ENCODE results near the gene BANF2. TPM values are rescaled to one million over a fixed set of nuclear protein-coding genes. Genes with fewer than 3 reads are reported as not detected.

BANF2 gene
- total RNA-seq (2013; cell fraction: nucleolus; rRNA removed) = not detected in 2 replicates
- total RNA-seq (2014; rRNA removed) (not detected in 2 replicates), total RNA-seq (2014; rRNA removed; fragmentation: Illumina TruSeq; extraction: Trizol) (not detected in 2 replicates), total RNA-seq (2021) (not detected in 2 replicates), polyA plus RNA-seq (2011; rRNA removed) (not detected in 2 replicates), polyA plus RNA-seq (2014; fragmentation: Illumina TruSeq; extraction: Trizol) (not detected in 2 replicates), polyA plus RNA-seq (2014; fragmentation: Nextera tagmentation; extraction: Ambion mirVana) (not detected), polyA plus RNA-seq (2014; rRNA removed) (not detected in 2 replicates), polyA plus RNA-seq (2016; fragmentation: Nextera tagmentation; extraction: Ambion mirVana) (not detected), polyA minus RNA-seq (2011; rRNA and poly(A)+ RNA removed) (not detected in 2 replicates), Bru-seq, nascent RNA (not detected), BruChase-seq, experiment 1, labeled RNA remaining after a 6-hour chase (not detected), BruChase-seq, experiment 2, labeled RNA remaining after a 2-hour chase (not detected)
- not detected for polyA plus RNA-seq (2011; ENCODE audit: low read depth)
- polyA plus RNA-seq (2011; cell fraction: cytosol; rRNA removed) = not detected in 2 replicates
- not detected in 2 replicates for polyA plus RNA-seq (2011; cell fraction: nucleus; rRNA removed)
- not detected in 2 replicates for polyA plus RNA-seq (2012)
- polyA minus RNA-seq (2011; cell fraction: cytosol; rRNA and poly(A)+ RNA removed) = not detected in 2 replicates
- polyA minus RNA-seq (2011; cell fraction: nucleus; rRNA and poly(A)+ RNA removed) = not detected in 2 replicates
- long read RNA-seq, experiment 1 = 0 reads
- long read RNA-seq, experiment 2 = 0 reads

- no peak within 1 kb of the TSS for H3K9ac ChIP-seq (ENCODE audit: control insufficient read depth, insufficient read depth, low read length)
- BruUV-seq (replicated peaks) = no TSS peak
- H3K27me3 ChIP-seq (replicated peaks in 1 of 2; ENCODE audit: control insufficient read depth in 2 of 2, insufficient read depth in 2 of 2, low read length in 1 of 2) = no peaks in the 10 kb centered on the region; a peak in 1 of 4 replicates
- ATAC-seq = no peak
- intact Hi-C loops (cut with micrococcal nuclease; ENCODE audit: unreplicated experiment) (no loop called here), in situ Hi-C loops (cut with MboI) (no loop called here)
- no peak for FAIRE-seq
- no peak within 1 kb of the TSS for H3K27ac ChIP-seq (ENCODE audit: control insufficient read depth, insufficient read depth)
- no peak within 1 kb of the TSS for H3K4me3 ChIP-seq
- no peak within 1 kb of the TSS for H3K4me2 ChIP-seq (ENCODE audit: control insufficient read depth, insufficient read depth)
- SMC1A ChIA-PET (ENCODE audit: uncharacterized antibody, unreplicated experiment) = no interaction called here
- no peaks in the 10 kb centered on the region for H4K20me1 ChIP-seq (ENCODE audit: control insufficient read depth, insufficient read depth)
- CTCF ChIA-PET = interaction anchor here (0.7 to 1.5 kb wide), 2 partner anchors 17 to 198 kb away, joined by 4 to 5 read pairs; partner anchors contain the start of gene RRBP1
- no peaks in the 10 kb centered on the region; the same call in 2 of the 3 replicates for H3K9me3 ChIP-seq (replicated peaks; ENCODE audit: control insufficient read depth, insufficient read depth, low read length)
- RAD21 ChIA-PET (ENCODE audit: unreplicated experiment) = no interaction called here
- POLR2A ChIA-PET = no interaction called here
- no peak for TF ChIP-seq EP300 (IDR thresholded peaks at IDR 0.05; ENCODE audit: borderline replicate concordance in 1 of 2, control insufficient read depth in 1 of 2, low read depth in 2 of 2, low read length in 2 of 2)
- TF ChIP-seq BMI1 (IDR thresholded peaks at IDR 0.05; ENCODE audit: borderline replicate concordance) = no peak
- TF ChIP-seq STAT1 (conservative IDR thresholded peaks at IDR 0.05) = no peak
- TF ChIP-seq IKZF1 (conservative IDR thresholded peaks at IDR 0.05) = no peak
- TF ChIP-seq JUNB (IDR thresholded peaks at IDR 0.05) = no peak
- TF ChIP-seq GABPA (IDR thresholded peaks at IDR 0.05; ENCODE audit: low read depth) = no peak
- no peak for TF ChIP-seq TCF3 (IDR thresholded peaks at IDR 0.05; ENCODE audit: borderline replicate concordance, insufficient read depth, low read depth, low read length)
- TF ChIP-seq FOS (IDR thresholded peaks at IDR 0.05; ENCODE audit: borderline replicate concordance, extremely low read depth, insufficient read length) = no peak
- TF ChIP-seq PRDM15 (CRISPR knock-in tag; IDR thresholded peaks at IDR 0.05) = no peak
- no peak for TF ChIP-seq MTA3 (IDR thresholded peaks at IDR 0.05; ENCODE audit: borderline replicate concordance, low read length)
- TF ChIP-seq LARP7 (IDR thresholded peaks at IDR 0.05) = no peak
- TF ChIP-seq RCOR1 (conservative IDR thresholded peaks at IDR 0.05; ENCODE audit: low read depth, low read length) = no peak
- no peak for TF ChIP-seq POU2F2 (IDR thresholded peaks at IDR 0.05; ENCODE audit: borderline replicate concordance, low read depth, low read length)
- TF ChIP-seq ZZZ3 (IDR thresholded peaks at IDR 0.05; ENCODE audit: control insufficient read depth, insufficient read length, low read depth) = no peak
- no peak for TF ChIP-seq SRF (IDR thresholded peaks at IDR 0.05; ENCODE audit: low read depth in 2 of 2, low read length in 2 of 2)
- no peak for TF ChIP-seq TBL1XR1 (IDR thresholded peaks at IDR 0.05; ENCODE audit: low read depth, low read length)
- no peaks in the 10 kb centered on the region for H3K79me2 ChIP-seq (ENCODE audit: control insufficient read depth, insufficient read depth, low read length)
- no peak within 1 kb of the TSS for H2AFZ ChIP-seq (ENCODE audit: control insufficient read depth, low read depth, low read length)
- no peaks in the 10 kb centered on the region for H3K4me1 ChIP-seq (ENCODE audit: control insufficient read depth, insufficient read depth, low read length)
- 13% methylated on average over 3 of the region's 3 CpGs for WGBS (ENCODE audit: insufficient coverage, insufficient replicate concordance, low lambda C conversion rate, missing lambda C conversion rate)
- no peaks in the 10 kb centered on the region for H3K36me3 ChIP-seq (ENCODE audit: control insufficient read depth in 2 of 2, insufficient read depth in 2 of 2, low read length in 1 of 2)
- DNase-seq (ENCODE audit: low read depth, low spot score) = no peak
Measured at GRCh38 chr20:17699931-17700351, at the start of gene BANF2. BANF2 (plus strand) TSS chr20:17699966; CDS start chr20:17725026, 25,060 bp downstream.
